Measurements from ENCODE around the gene DCUN1D2. TPM values are rescaled to one million over a fixed set of nuclear protein-coding genes. Genes with fewer than 3 reads are reported as not detected.

Gene DCUN1D2
- total and polyA plus RNA-seq, 2 donors from 2014 or later, result 7.6 to 19.5 TPM

DNA sequence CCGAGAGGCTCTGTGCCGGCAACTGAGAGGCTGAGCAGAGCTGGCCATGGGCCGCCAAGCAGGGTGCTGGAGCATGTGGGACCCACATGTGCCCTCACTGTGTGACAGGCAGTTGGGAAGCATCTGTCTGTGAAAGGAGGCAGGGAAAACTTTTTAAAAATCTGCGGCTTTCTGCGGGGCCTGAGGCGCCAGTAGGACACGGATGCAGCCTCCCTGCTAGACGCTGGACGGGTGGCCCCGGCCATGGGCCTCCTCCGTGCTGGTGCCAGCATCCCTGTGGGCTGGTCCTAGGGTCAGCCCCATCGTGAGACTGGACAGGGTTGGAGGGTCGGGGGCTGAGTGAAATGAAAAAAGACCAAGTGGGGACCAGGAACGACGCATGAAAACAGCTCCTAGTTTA lies 20.9 kb upstream of the DCUN1D2 start:
- Histone ChIP-seq H3K4me3 (ENCODE audit: low read length in 3 of 3) (no peak overlapping the region), H3K27ac (ENCODE audit: low read depth in 2 of 2, low read length in 2 of 2) (no peak overlapping the region), H3K9me3 (ENCODE audit: control insufficient read depth in 2 of 3, insufficient read depth in 1 of 3, low read length in 3 of 3) (no peaks in the 10 kb centered on the region), H3K27me3 (ENCODE audit: control insufficient read depth, insufficient read depth, low read length) (no peaks in the 10 kb centered on the region), H3K9ac (ENCODE audit: low read length in 3 of 3) (no peak overlapping the region), H3K4me1 (ENCODE audit: control insufficient read depth in 2 of 3, insufficient read depth in 2 of 3, low read depth in 1 of 3, low read length in 3 of 3) (no peaks in the 10 kb centered on the region), H3K36me3 (ENCODE audit: control insufficient read depth in 2 of 3, insufficient read depth in 3 of 3, low read length in 3 of 3) (peaks cover 2 to 16% (median 4%) of the 10 kb centered on the region in 3 donors)
- TF ChIP-seq, protein P1, sequence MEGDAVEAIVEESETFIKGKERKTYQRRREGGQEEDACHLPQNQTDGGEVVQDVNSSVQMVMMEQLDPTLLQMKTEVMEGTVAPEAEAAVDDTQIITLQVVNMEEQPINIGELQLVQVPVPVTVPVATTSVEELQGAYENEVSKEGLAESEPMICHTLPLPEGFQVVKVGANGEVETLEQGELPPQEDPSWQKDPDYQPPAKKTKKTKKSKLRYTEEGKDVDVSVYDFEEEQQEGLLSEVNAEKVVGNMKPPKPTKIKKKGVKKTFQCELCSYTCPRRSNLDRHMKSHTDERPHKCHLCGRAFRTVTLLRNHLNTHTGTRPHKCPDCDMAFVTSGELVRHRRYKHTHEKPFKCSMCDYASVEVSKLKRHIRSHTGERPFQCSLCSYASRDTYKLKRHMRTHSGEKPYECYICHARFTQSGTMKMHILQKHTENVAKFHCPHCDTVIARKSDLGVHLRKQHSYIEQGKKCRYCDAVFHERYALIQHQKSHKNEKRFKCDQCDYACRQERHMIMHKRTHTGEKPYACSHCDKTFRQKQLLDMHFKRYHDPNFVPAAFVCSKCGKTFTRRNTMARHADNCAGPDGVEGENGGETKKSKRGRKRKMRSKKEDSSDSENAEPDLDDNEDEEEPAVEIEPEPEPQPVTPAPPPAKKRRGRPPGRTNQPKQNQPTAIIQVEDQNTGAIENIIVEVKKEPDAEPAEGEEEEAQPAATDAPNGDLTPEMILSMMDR (IDR thresholded peaks at IDR 0.05; ENCODE audit: borderline replicate concordance, extremely low read depth, insufficient read depth), result no peak
- DNase-seq (peak in 1 of 5 donors; percentile 61), FAIRE-seq (no peak)
- intact Hi-C loops (cut with DNase I), result no loop called here

DNA sequence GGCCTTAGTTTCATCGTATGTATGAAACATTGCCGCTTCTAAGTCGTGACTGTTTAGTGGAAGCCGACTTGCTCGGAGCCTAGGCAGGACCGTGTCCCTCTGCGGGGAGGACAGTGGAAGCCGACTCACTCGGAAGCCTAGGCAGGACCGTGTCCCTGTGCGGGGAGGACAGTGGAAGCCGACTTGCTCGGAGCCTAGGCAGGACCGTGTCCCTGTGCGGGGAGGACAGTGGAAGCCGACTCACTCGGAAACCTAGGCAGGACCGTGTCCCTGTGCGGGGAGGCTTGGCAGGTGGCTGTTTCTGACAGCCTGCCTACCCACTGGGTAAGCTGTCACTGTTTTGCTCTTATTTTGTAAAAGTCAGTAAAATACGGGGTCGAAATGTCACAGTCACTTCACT lies 20.4 kb upstream of the DCUN1D2 start:
- TF ChIP-seq, protein P1 (IDR thresholded peaks at IDR 0.05; ENCODE audit: borderline replicate concordance, extremely low read depth, insufficient read depth), result no peak
- FAIRE-seq, result no peak

DNA sequence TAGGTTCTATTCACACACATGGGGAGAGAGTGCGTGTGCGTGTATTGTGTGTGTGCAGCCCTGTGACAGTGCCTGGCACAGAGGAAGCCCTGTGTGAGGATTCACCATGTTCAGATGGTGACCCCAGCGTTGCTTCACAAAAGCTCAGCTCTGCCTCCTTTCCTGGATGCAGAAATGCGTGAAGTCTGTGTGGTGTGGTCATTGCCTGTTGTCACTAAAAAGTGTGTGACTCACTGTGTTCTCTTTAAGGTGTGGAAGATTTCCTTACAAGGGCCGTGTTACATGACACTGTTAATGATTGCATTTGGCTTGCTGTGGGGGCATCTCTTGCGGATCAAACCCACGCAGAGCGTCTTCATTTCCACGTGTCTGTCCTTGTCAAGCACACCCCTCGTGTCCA lies 19.5 kb upstream of the DCUN1D2 start:
- H3K9me3 ChIP-seq (ENCODE audit: control insufficient read depth in 2 of 3, insufficient read depth in 1 of 3, low read length in 3 of 3), result no peaks in the 10 kb centered on the region
- TF ChIP-seq, protein P1 (IDR thresholded peaks at IDR 0.05; ENCODE audit: borderline replicate concordance, extremely low read depth, insufficient read depth), result no peak
- H3K27me3 ChIP-seq (ENCODE audit: control insufficient read depth, insufficient read depth, low read length), result no peaks in the 10 kb centered on the region
- no peak overlapping the region for H3K27ac ChIP-seq (ENCODE audit: low read depth in 2 of 2, low read length in 2 of 2)
- no peaks in the 10 kb centered on the region for H3K4me1 ChIP-seq (ENCODE audit: control insufficient read depth in 2 of 3, insufficient read depth in 2 of 3, low read depth in 1 of 3, low read length in 3 of 3)
- peaks cover 2 to 16% (median 7%) of the 10 kb centered on the region in 3 donors for H3K36me3 ChIP-seq (ENCODE audit: control insufficient read depth in 2 of 3, insufficient read depth in 3 of 3, low read length in 3 of 3)
- no peak overlapping the region for H3K9ac ChIP-seq (ENCODE audit: low read length in 3 of 3)
- DNase-seq (no peak), FAIRE-seq (no peak)
- no peak overlapping the region for H3K4me3 ChIP-seq (ENCODE audit: low read length in 3 of 3)
- intact Hi-C loops (cut with DNase I), result no loop called here

More for the DNA sequence above, 20.4 kb upstream of the DCUN1D2 start:
- H3K36me3 ChIP-seq (ENCODE audit: control insufficient read depth in 2 of 3, insufficient read depth in 3 of 3, low read length in 3 of 3), result peaks cover 2 to 16% (median 4%) of the 10 kb centered on the region in 3 donors
- intact Hi-C loops (cut with DNase I), result no loop called here
- no peaks in the 10 kb centered on the region for H3K27me3 ChIP-seq (ENCODE audit: control insufficient read depth, insufficient read depth, low read length)
- no peak overlapping the region for H3K27ac ChIP-seq (ENCODE audit: low read depth in 2 of 2, low read length in 2 of 2)
- peak in 1 of 5 donors; percentile 59 for DNase-seq
- no peaks in the 10 kb centered on the region for H3K9me3 ChIP-seq (ENCODE audit: control insufficient read depth in 2 of 3, insufficient read depth in 1 of 3, low read length in 3 of 3)
- no peak overlapping the region for H3K4me3 ChIP-seq (ENCODE audit: low read length in 3 of 3)
- H3K9ac ChIP-seq (ENCODE audit: low read length in 3 of 3), result no peak overlapping the region
- H3K4me1 ChIP-seq (ENCODE audit: control insufficient read depth in 2 of 3, insufficient read depth in 2 of 3, low read depth in 1 of 3, low read length in 3 of 3), result no peaks in the 10 kb centered on the region
